Measurements from ENCODE around the gene PLEKHG2. TPM values are rescaled to one million over a fixed set of nuclear protein-coding genes. Genes with fewer than 3 reads are reported as not detected.

The PLEKHG2 gene
- 10 to 100 TPM in 1 of 4 donors, 1 to 10 TPM in 3; 6.4 to 29.9 (median 7.7) TPM for total RNA-seq

- peak; percentile 99 for DNase-seq (ENCODE audit: low spot score in 2 of 2)
- Histone ChIP-seq H3K4me3 (peak within 1 kb of the TSS; percentile 93), H3K4me1 (peaks cover 45% of the 10 kb centered on the region), H3K9me3 (no peaks in the 10 kb centered on the region), H3K27me3 (no peaks in the 10 kb centered on the region), H3K36me3 (peaks cover 19% of the 10 kb centered on the region), H3K27ac (peak within 1 kb of the TSS; percentile 100)
- TF ChIP-seq POLR2A (IDR thresholded peaks at IDR 0.05) = peak; percentile 94 to 97
- TF ChIP-seq CTCF (IDR thresholded peaks at IDR 0.05) = peak; percentile 67 to 83
- TF ChIP-seq POLR2AphosphoS5 (IDR thresholded peaks at IDR 0.05) = peak; percentile 95 to 100 (median 95)
- TF ChIP-seq EP300 (IDR thresholded peaks at IDR 0.05) = no peak
- 0% methylated on average over 22 of the region's 60 CpGs for WGBS
These were observed at the start of gene PLEKHG2 for GRCh38 chr19:39412100-39412866. Gene PLEKHG2, plus strand, starts transcription at chr19:39412669. Its CDS starts 1,418 bp downstream, at chr19:39414087.

GRCh38 chr19:39362682-39363657 lies 49.5 kb upstream of the PLEKHG2 start:
- WGBS = 23% methylated on average over 6 of the region's 6 CpGs
- H3K27ac ChIP-seq = peak overlapping the region; percentile 78
- H3K4me3 ChIP-seq = no peak overlapping the region
- DNase-seq (ENCODE audit: low spot score in 2 of 2) = no peak
- H3K27me3 ChIP-seq = no peaks in the 10 kb centered on the region
- H3K9me3 ChIP-seq = no peaks in the 10 kb centered on the region
- H3K4me1 ChIP-seq = peaks cover 39% of the 10 kb centered on the region
- TF ChIP-seq POLR2A (IDR thresholded peaks at IDR 0.05) (no peak), POLR2AphosphoS5 (IDR thresholded peaks at IDR 0.05) (no peak), CTCF (IDR thresholded peaks at IDR 0.05) (no peak), EP300 (IDR thresholded peaks at IDR 0.05) (no peak)
- H3K36me3 ChIP-seq = peaks cover 43% of the 10 kb centered on the region

- no peak for DNase-seq (ENCODE audit: low spot score in 2 of 2)
- peaks cover 35% of the 10 kb centered on the region for H3K36me3 ChIP-seq
- WGBS = 40% methylated on average over 5 of the region's 5 CpGs
- no peak for TF ChIP-seq CTCF (IDR thresholded peaks at IDR 0.05)
- TF ChIP-seq POLR2A (IDR thresholded peaks at IDR 0.05) = no peak
- TF ChIP-seq EP300 (IDR thresholded peaks at IDR 0.05) = no peak
- no peak for TF ChIP-seq POLR2AphosphoS5 (IDR thresholded peaks at IDR 0.05)
- H3K27me3 ChIP-seq = no peaks in the 10 kb centered on the region
- H3K9me3 ChIP-seq = no peaks in the 10 kb centered on the region
- no peak overlapping the region for H3K4me3 ChIP-seq
- peaks cover 39% of the 10 kb centered on the region for H3K4me1 ChIP-seq
- peak overlapping the region; percentile 78 for H3K27ac ChIP-seq
These were observed 48.5 kb upstream of the PLEKHG2 start for GRCh38 chr19:39363901-39364457.

GRCh38 chr19:39365531-39365930 lies 46.9 kb upstream of the PLEKHG2 start:
- 93% methylated on average over 1 of the region's 1 CpG for WGBS
- no peaks in the 10 kb centered on the region for H3K9me3 ChIP-seq
- peaks cover 39% of the 10 kb centered on the region for H3K4me1 ChIP-seq
- DNase-seq (ENCODE audit: low spot score in 2 of 2) = no peak
- H3K27ac ChIP-seq = peak overlapping the region; percentile 78
- no peak overlapping the region for H3K4me3 ChIP-seq
- H3K27me3 ChIP-seq = no peaks in the 10 kb centered on the region
- peaks cover 35% of the 10 kb centered on the region for H3K36me3 ChIP-seq
- TF ChIP-seq EP300 (IDR thresholded peaks at IDR 0.05) (no peak), POLR2A (IDR thresholded peaks at IDR 0.05) (no peak), CTCF (IDR thresholded peaks at IDR 0.05) (no peak), POLR2AphosphoS5 (IDR thresholded peaks at IDR 0.05) (no peak)
